Measurements from ENCODE around the gene VPS37B.

VPS37B gene

DNA sequence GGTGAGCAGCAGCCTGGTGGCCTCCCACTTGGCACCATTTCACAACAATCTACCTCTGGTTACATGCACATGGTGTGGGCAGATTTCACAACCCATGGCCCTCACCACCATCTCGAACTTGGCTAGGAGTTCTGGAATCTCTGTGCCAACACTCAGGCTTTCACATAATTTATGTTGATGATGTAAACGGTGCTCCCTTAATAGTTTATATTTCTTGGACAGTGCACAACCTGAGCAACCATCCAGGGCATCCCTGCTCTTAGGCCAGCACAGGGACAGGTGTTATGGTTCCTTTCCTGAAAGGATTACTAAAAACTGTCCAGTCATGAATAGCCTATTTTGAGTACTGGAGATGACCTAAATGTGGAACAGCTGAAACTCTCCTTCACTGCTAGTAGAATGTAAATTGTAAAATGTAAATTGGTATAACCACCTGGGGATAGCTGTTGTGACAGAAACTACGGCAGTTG is 41.7 kb upstream of the VPS37B start:
- H3K4me3 ChIP-seq (replicated peaks; ENCODE audit: low read depth, low read length) = no peak overlapping the region
- TF ChIP-seq, protein P1, sequence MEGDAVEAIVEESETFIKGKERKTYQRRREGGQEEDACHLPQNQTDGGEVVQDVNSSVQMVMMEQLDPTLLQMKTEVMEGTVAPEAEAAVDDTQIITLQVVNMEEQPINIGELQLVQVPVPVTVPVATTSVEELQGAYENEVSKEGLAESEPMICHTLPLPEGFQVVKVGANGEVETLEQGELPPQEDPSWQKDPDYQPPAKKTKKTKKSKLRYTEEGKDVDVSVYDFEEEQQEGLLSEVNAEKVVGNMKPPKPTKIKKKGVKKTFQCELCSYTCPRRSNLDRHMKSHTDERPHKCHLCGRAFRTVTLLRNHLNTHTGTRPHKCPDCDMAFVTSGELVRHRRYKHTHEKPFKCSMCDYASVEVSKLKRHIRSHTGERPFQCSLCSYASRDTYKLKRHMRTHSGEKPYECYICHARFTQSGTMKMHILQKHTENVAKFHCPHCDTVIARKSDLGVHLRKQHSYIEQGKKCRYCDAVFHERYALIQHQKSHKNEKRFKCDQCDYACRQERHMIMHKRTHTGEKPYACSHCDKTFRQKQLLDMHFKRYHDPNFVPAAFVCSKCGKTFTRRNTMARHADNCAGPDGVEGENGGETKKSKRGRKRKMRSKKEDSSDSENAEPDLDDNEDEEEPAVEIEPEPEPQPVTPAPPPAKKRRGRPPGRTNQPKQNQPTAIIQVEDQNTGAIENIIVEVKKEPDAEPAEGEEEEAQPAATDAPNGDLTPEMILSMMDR (IDR thresholded peaks at IDR 0.05; ENCODE audit: low read depth, low read length, missing control alignments) = no peak
- no peak for DNase-seq (ENCODE audit: extremely low read depth, low read depth)

DNA sequence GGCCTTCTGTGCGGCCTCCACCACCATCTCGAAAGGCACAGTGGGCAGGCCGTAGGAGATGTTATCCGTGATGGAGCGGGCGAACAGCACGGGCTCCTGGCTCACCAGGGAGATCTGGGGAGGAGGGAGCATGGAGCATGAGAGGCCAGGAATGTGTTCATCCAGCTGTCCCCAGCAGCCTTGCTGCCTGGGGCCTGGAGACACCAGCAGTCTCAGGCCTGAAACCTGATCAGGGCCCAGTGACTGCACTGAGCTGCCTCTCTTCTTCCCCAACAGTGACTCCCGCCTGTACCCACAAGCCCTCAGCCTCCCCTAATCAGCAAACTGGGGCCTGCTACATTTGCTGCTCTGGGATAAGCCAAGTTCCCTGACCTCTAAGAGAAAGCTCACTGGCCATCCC is 39.4 kb upstream of the VPS37B start:
- TF ChIP-seq, protein P1 (IDR thresholded peaks at IDR 0.05; ENCODE audit: low read depth, low read length, missing control alignments) = no peak
- no peak overlapping the region for H3K4me3 ChIP-seq (replicated peaks; ENCODE audit: low read depth, low read length)
- DNase-seq (ENCODE audit: extremely low read depth, low read depth) = no peak

DNA sequence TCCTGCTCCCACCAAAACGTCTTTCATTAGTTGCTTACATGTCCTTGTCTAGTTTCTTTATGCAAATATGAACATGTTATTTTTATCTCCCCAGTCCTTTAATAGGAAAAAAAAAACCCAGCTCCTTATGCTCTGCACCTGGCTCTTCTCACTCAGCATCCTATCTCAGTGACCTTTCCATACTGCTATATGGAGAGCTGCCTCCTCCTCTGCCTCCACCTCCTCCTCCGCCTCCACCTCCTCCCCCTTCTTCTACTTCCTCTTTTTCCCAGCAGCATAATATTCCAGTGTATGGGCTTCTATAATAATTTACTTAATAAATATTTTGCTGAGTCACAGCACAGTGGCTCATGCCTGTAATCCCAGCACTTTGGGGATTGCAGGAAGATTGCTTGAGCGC is 38.8 kb upstream of the VPS37B start:
- no peak overlapping the region for H3K4me3 ChIP-seq (replicated peaks; ENCODE audit: low read depth, low read length)
- DNase-seq (ENCODE audit: extremely low read depth, low read depth) = no peak
- TF ChIP-seq, protein P1 (IDR thresholded peaks at IDR 0.05; ENCODE audit: low read depth, low read length, missing control alignments) = no peak

DNA sequence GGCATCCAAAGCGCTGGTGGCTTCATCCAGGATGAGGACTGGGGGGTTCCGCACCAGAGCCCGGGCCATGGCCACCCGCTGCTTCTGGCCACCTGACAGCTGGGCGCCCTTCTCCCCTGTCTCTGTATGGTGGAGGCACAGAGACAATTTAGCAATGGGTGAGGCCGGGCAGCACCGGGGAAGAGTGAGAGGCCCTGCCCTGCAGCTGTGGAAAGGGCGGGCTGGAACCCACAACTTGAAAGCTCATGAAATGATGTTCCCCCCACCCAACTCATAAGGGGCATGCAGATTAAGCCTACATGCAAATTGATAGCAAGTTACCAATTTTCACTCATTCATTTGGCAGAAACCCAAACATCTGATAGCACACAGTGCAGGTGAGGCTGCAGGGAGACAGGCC is 36.3 kb upstream of the VPS37B start:
- TF ChIP-seq, protein P1 (IDR thresholded peaks at IDR 0.05; ENCODE audit: low read depth, low read length, missing control alignments) = no peak
- DNase-seq (ENCODE audit: extremely low read depth, low read depth) = no peak
- no peak overlapping the region for H3K4me3 ChIP-seq (replicated peaks; ENCODE audit: low read depth, low read length)

DNA sequence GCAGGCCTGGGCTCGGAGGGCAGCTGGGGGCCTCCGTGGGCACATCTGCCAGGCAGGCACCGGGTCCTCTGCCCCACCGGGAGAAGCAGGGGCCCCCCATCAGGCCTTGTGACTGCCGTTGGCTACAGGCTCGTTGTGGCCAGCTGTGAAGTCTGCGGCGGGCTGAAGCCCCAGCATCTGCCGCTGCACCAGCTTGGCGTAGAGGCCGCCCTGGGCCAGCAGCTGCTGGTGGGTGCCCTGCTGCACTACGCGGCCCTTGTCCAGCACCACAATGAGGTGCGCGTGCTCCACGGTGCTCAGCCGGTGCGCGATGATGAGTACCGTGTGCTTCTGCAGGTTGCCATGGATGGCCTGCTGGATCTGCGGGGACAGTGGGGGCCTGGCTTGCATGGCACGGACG is 33.9 kb upstream of the VPS37B start:
- TF ChIP-seq, protein P1 (IDR thresholded peaks at IDR 0.05; ENCODE audit: low read depth, low read length, missing control alignments) = no peak
- no peak for DNase-seq (ENCODE audit: extremely low read depth, low read depth)

DNA sequence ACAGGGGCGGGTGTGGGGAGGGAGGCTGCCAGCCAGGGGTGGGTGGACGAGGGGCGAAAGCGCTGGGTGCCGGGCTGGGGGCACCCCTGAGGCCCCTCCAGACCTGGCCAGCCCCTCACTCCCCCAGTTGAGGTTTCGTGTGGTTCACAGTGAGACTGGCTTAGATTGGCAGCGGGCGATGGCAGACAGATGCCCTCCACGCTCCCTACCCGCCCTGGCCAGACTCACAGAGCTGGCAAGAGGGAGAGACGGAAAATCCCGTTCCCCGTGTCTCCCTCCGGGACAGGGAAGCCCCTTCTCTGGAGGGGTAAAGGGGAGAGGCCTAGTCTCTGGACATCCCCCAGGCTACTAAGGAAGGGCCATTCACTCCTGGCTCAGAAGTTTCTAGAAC is 33.2 kb upstream of the VPS37B start:
- H3K4me3 ChIP-seq (replicated peaks; ENCODE audit: low read depth, low read length) = no peak overlapping the region
- DNase-seq (ENCODE audit: extremely low read depth, low read depth) = no peak
- TF ChIP-seq, protein P1 (IDR thresholded peaks at IDR 0.05; ENCODE audit: low read depth, low read length, missing control alignments) = no peak

More for the DNA sequence above, 33.9 kb upstream of the VPS37B start:
- no peak overlapping the region for H3K4me3 ChIP-seq (replicated peaks; ENCODE audit: low read depth, low read length)

Data from HFF-Myc (cell line).